HG02798 (cell line): ENCODE measurements around the gene BUD23.
"Not testable (repeated sequence)": the region's sequence is repeated elsewhere in the genome, so short reads cannot be mapped to it uniquely, and the experiment has no call there.

ENCODE experiments used
- ATAC-seq: cut with Tn5 transposase; IDR thresholded peaks from one replicate; pipeline ENCODE4 v1.9.1; 2021; ENCODE audit warnings: mild to moderate bottlenecking; ENCODE audit not compliant: unreplicated experiment, poor library complexity

Gene BUD23

GRCh38 chr7:73667344-73668102 lies 15.9 kb upstream of the BUD23 start, which contains the start of gene VPS37D:
Gene VPS37D, plus strand, starts transcription at chr7:73667831. Its CDS starts 128 bp downstream, at chr7:73667959.
- peak; percentile 92 for ATAC-seq

- ATAC-seq = peak; percentile 2
Measured at GRCh38 chr7:73668103-73668885, 15.1 kb upstream of the BUD23 start.

DNA sequence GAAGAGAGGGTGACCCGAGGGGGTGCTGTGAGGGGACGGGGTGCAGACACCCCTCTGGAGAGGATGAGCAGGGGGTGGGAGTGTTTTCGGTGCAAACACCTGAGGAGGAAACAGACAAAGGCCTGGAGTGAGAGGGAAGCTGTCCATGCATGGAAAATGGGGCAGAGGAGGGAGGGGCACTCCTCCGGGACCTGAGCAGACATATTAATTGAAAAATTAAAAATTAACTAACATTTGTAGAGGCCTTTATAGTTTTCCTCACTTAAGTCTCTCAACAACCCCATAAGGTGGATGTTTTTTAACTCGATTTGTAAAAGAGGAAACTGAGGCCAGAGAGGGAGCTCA lies 14.5 kb upstream of the BUD23 start:
- ATAC-seq = no peak

DNA sequence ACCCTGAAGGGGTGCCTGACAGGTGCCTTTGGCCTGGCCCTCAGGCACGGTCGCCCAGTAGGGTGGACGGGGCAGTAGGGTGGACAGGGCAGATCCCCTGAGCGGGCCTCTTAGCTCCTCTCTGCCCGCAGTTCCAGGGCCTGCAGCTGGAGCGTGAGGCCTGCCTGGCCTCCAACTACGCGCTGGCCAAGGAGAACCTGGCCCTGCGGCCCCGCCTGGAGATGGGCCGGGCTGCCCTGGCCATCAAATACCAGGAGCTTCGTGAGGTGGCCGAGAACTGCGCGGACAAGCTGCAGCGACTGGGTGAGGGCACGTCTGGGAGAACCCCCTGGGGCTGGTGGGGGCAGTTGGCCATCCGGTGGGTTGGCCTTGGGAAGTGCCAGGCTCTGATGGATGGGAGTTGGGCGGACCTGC lies 14.1 kb upstream of the BUD23 start:
- no peak for ATAC-seq

DNA sequence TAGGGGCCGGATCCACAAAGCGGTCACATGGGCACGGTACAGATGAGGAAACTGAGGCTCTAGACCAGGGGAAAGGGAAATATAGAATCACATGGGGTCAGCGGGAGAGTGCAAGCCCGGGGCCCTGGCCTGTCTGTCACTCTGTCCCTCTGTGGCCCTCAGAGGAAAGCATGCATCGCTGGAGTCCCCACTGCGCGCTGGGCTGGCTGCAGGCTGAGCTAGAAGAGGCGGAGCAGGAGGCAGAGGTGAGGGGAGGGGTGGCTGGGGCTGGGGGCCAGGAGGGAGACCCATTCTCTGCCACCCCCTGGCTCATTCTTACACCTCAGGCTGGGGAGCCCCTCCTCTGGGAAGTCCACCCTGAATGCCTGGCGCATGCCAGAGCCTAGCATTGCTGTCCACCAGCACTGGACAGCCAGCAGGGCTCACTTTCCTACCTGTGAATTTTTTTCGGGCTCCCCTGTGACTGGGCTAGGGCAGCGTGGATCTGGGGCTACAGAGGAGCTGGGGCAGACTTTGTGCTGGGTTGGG lies 13.5 kb upstream of the BUD23 start:
- ATAC-seq = no peak

DNA sequence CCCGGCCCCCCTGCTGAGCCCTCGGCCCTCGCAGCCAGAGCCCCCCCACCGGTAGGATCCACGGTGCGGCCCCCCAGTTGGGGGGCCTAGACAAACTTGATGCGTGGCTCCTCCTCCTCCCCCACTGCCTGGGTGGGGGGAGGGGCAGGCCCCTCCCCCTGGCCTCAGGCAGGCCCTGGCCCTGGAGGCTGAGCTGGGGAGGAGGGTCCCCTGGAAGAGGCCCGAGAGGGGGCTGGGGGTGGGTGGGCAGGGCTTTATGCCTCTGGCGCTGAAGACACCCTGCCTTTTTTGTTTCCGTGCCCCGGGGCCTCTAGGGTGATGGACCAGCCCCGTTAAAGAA lies 12.1 kb upstream of the BUD23 start:
- ATAC-seq = no peak

DNA sequence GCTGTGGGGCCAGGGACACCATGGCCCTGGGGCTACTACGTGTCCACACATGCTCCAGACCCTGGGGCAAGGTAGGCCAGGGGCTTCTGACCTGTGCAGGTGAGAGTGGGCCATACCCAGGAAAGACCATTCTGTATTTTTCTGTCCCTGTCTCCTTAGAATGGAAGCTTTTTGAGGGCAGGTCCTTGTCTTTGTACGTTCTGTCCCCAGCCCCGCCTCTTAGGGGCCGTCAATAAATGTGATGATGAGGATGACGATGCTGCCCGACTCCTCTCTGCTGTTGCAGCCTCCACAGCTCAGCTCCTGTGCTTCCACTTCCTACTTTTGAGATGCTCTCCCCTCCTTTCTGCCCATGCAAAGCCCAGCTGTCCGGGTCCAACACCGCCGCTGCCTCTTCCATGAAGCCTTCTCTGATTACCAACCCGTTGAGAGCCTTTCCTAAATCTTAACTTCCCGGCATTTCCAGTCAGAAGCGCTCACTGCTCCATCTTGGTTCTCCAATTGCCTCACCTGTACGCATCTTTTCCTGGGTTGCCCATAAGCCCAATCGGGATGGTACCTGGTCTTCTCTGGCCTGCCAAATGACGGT lies 11.4 kb upstream of the BUD23 start:
- ATAC-seq = no peak

- no peak for ATAC-seq
Measured at GRCh38 chr7:73674468-73675124, 8.8 kb upstream of the BUD23 start.

DNA sequence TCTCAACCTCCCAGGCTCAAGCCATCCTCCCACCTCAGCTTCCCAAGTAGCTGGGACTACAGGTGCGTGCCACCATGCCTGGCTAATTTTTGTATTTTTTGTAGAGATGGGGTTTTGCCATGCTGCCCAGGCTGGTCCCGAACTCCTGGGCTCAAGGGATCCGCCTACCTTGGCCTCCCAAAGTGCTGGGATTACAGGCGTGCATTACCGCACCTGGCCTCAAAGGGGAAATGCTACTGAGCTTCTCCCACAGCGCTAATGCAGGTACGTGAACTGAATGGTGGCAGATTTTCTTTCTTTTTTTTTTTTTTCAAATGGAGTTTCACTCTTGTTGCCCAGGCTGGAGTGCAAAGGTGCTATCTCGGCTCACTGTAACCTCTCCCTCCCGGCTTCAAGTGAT lies 7.3 kb upstream of the BUD23 start:
- not testable (repeated sequence) for ATAC-seq

- no peak for ATAC-seq
Measured at GRCh38 chr7:73678862-73679261, 4.5 kb upstream of the BUD23 start.

- ATAC-seq = no peak
Measured at GRCh38 chr7:73679709-73680108, 3.7 kb upstream of the BUD23 start.

DNA sequence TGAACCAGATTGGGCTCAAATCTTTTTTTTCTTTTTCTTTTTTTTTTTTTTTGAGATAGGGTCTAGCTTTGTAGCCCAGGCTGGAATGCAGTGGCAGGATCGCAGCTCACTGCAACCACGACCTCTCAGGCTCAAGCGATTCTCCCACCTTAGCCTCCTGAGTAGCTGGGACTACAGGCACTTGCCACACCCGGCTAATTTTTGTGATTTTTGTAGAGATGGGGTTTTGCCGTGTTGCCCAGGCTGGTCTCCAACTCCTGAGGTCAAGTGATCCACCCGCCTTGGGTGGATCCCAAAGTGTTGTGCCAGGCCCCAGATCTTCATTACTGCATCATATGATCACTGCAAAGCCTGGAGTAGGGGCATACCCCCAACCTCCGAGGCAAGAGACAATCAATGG lies 2.9 kb upstream of the BUD23 start:
- ATAC-seq = no peak

GRCh38 chr7:73681031-73681430 lies 2.4 kb upstream of the BUD23 start:
- ATAC-seq = no peak

GRCh38 chr7:73682745-73683055 lies 697 bp upstream of the BUD23 start:
- ATAC-seq = peak; percentile 10

GRCh38 chr7:73683788-73684693 lies 644 bp downstream of the BUD23 start:
- no peak for ATAC-seq

GRCh38 chr7:73685311-73685710 lies 1.9 kb downstream of the BUD23 start:
- ATAC-seq = no peak

GRCh38 chr7:73688288-73688687 lies 4.9 kb downstream of the BUD23 start:
- ATAC-seq = no peak

- ATAC-seq = no peak
Measured at GRCh38 chr7:73690646-73691045, 7.2 kb downstream of the BUD23 start.

DNA sequence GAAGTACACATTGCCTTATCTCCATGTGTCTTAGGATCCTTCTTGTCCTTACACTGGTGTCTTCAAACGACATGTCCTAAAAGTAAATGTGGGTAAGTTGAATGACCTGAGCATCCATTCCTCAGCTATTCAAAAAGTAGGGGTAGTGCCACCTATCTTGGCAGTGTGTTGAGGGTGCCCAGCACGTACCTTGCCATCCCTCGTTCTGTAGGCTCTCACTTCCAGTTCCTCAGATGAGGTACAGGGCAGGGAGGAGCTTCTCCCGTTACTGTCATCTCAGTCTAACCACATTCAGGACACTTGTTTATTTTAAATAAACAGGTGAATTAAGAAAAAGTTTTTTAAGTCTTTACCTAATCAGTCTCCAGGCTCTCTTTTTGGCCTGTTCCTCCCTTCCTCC lies 13.0 kb downstream of the BUD23 start:
- no peak for ATAC-seq

GRCh38 chr7:73698410-73698809 lies 15.0 kb downstream of the BUD23 start:
- ATAC-seq = no peak
